Epithelial cell of prostate (primary cell): ENCODE measurements around the gene NKX2-1.

Experiments
- DNase-seq: peaks from one replicate; pipeline ENCODE4 v3.0.0-alpha.2; 2011; ENCODE audit warnings: low read depth, low spot score
- H3K27ac ChIP-seq: fragments of 450-650 bp; 2 replicates; pipeline ENCODE4 v1.5.1; 2017; ENCODE audit warnings: mild to moderate bottlenecking

Gene NKX2-1

GRCh38 chr14:36518031-36518585 is 1.9 kb downstream of the NKX2-1 start:
- H3K27ac ChIP-seq, result no peak overlapping the region
- DNase-seq, result no peak

- no peak overlapping the region for H3K27ac ChIP-seq
- no peak for DNase-seq
Observed at GRCh38 chr14:36517242-36518030, 2.6 kb downstream of the NKX2-1 start.

- no peak overlapping the region for H3K27ac ChIP-seq
- no peak for DNase-seq
Observed at GRCh38 chr14:36516719-36517241, 3.3 kb downstream of the NKX2-1 start.

- DNase-seq, result no peak
- H3K27ac ChIP-seq, result no peak overlapping the region
Observed at GRCh38 chr14:36515896-36516718, 3.9 kb downstream of the NKX2-1 start.

GRCh38 chr14:36515105-36515593 is 4.9 kb downstream of the NKX2-1 start:
- no peak overlapping the region for H3K27ac ChIP-seq
- DNase-seq, result no peak

- no peak for DNase-seq
- no peak overlapping the region for H3K27ac ChIP-seq
Observed at GRCh38 chr14:36514278-36515104, 5.5 kb downstream of the NKX2-1 start.

- H3K27ac ChIP-seq, result no peak overlapping the region
- no peak for DNase-seq
Observed at GRCh38 chr14:36513451-36514277, 6.4 kb downstream of the NKX2-1 start.

GRCh38 chr14:36513012-36513420 is 7.0 kb downstream of the NKX2-1 start:
- no peak for DNase-seq
- H3K27ac ChIP-seq, result no peak overlapping the region

GRCh38 chr14:36512585-36513003 is 7.4 kb downstream of the NKX2-1 start:
- no peak for DNase-seq
- no peak overlapping the region for H3K27ac ChIP-seq

GRCh38 chr14:36511981-36512584 is 7.9 kb downstream of the NKX2-1 start:
- no peak for DNase-seq
- no peak overlapping the region for H3K27ac ChIP-seq

- H3K27ac ChIP-seq, result no peak overlapping the region
- DNase-seq, result no peak
Observed at GRCh38 chr14:36510874-36511273, 9.2 kb downstream of the NKX2-1 start.

GRCh38 chr14:36510078-36510799 is 9.8 kb downstream of the NKX2-1 start:
- no peak overlapping the region for H3K27ac ChIP-seq
- no peak for DNase-seq

GRCh38 chr14:36509069-36509917 is 10.7 kb downstream of the NKX2-1 start:
- DNase-seq, result no peak
- H3K27ac ChIP-seq, result no peak overlapping the region

- DNase-seq, result no peak
- no peak overlapping the region for H3K27ac ChIP-seq
Observed at GRCh38 chr14:36508418-36509068, 11.5 kb downstream of the NKX2-1 start.

- no peak overlapping the region for H3K27ac ChIP-seq
Observed at GRCh38 chr14:36507847-36508417, 12.1 kb downstream of the NKX2-1 start.

More at GRCh38 chr14:36507847-36508417, 12.1 kb downstream of the NKX2-1 start:
- DNase-seq, result no peak
